ENCODE results near the gene CDKN2B-AS1.

The CDKN2B-AS1 gene

GRCh38 chr9:21993893-21994555 lies 567 bp upstream of the CDKN2B-AS1 start, which contains the start of gene CDKN2A:
CDKN2A (minus strand) TSS chr9:21994392.
- Histone ChIP-seq H3K4me1 (ENCODE audit: control insufficient read depth in 1 of 2, insufficient read depth in 2 of 2, low read length in 2 of 2) (peaks cover 0 to 13% of the 10 kb centered on the region in 2 donors), H3K27ac (ENCODE audit: low read depth, low read length) (peak within 1 kb of the TSS; percentile 50), H3K27me3 (ENCODE audit: control insufficient read depth in 1 of 2, insufficient read depth in 2 of 2, low read length in 2 of 2) (peaks cover 20 to 37% of the 10 kb centered on the region in 2 donors)

DNA sequence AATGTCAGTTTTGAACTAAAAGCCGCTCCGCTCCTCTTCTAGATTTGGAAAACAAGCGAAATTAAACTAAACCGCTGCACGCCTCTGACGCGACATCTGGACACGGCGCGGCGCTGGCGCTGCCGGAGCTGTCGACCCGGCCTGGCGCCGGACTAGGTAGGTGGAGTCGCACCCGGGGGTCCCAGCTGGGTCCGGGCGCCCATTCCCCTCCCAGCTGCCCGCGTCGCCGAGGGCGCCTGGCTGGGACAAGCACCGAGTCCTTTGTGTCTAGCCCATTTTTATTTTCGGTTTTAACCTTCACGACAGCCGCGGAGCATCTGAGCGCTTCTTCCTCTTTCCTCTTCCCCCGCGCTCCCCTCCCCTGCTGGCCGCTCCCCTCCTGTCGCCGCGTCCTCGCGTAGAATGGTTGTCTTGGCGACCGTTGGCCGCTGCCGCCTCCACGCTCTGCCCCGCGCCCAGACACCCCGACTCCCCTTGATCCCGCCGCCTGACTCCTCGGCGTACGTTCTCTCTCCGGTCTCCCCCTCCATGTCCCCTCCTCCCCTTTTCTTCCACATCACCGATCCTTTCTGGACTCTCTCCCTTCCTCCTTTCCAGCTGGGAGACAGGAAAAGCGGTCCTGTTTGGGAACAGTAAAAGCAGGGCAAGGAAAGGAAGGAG lies 545 bp downstream of the CDKN2B-AS1 start:
- Histone ChIP-seq H3K4me1 (ENCODE audit: control insufficient read depth in 1 of 2, insufficient read depth in 2 of 2, low read length in 2 of 2) (peaks cover 0 to 13% of the 10 kb centered on the region in 2 donors), H3K27ac (ENCODE audit: low read depth, low read length) (peak overlapping the region; percentile 50), H3K36me3 (ENCODE audit: control insufficient read depth in 1 of 2, insufficient read depth in 2 of 2, low read length in 2 of 2) (no peaks in the 10 kb centered on the region), H3K9me3 (ENCODE audit: control insufficient read depth in 1 of 2, low read length in 2 of 2) (no peaks in the 10 kb centered on the region), H3K27me3 (ENCODE audit: control insufficient read depth in 1 of 2, insufficient read depth in 2 of 2, low read length in 2 of 2) (peaks cover 9 to 26% of the 10 kb centered on the region in 2 donors), H3K4me3 (ENCODE audit: low read depth in 1 of 2, low read length in 2 of 2) (peak overlapping the region; percentile 92 to 97), H3K9ac (ENCODE audit: low read depth in 1 of 2, low read length in 2 of 2) (peak overlapping the region; percentile 46 to 79)

More at GRCh38 chr9:21993893-21994555, 567 bp upstream of the CDKN2B-AS1 start, which contains the start of gene CDKN2A:
- no peaks in the 10 kb centered on the region for H3K36me3 ChIP-seq (ENCODE audit: control insufficient read depth in 1 of 2, insufficient read depth in 2 of 2, low read length in 2 of 2)
- H3K4me3 ChIP-seq (ENCODE audit: low read depth in 1 of 2, low read length in 2 of 2), result peak within 1 kb of the TSS; percentile 92 to 97
- H3K9me3 ChIP-seq (ENCODE audit: control insufficient read depth in 1 of 2, low read length in 2 of 2), result no peaks in the 10 kb centered on the region
- peak within 1 kb of the TSS; percentile 46 to 79 for H3K9ac ChIP-seq (ENCODE audit: low read depth in 1 of 2, low read length in 2 of 2)

GRCh38 chr9:21995666-21996398 lies 1.2 kb downstream of the CDKN2B-AS1 start:
- no peaks in the 10 kb centered on the region for H3K9me3 ChIP-seq (ENCODE audit: control insufficient read depth in 1 of 2, low read length in 2 of 2)
- peaks cover 7 to 20% of the 10 kb centered on the region in 2 donors for H3K27me3 ChIP-seq (ENCODE audit: control insufficient read depth in 1 of 2, insufficient read depth in 2 of 2, low read length in 2 of 2)
- peak overlapping the region; percentile 46 to 79 for H3K9ac ChIP-seq (ENCODE audit: low read depth in 1 of 2, low read length in 2 of 2)
- H3K4me1 ChIP-seq (ENCODE audit: control insufficient read depth in 1 of 2, insufficient read depth in 2 of 2, low read length in 2 of 2), result peaks cover 0 to 13% of the 10 kb centered on the region in 2 donors
- H3K36me3 ChIP-seq (ENCODE audit: control insufficient read depth in 1 of 2, insufficient read depth in 2 of 2, low read length in 2 of 2), result no peaks in the 10 kb centered on the region
- H3K27ac ChIP-seq (ENCODE audit: low read depth, low read length), result peak overlapping the region; percentile 50
- H3K4me3 ChIP-seq (ENCODE audit: low read depth in 1 of 2, low read length in 2 of 2), result peak overlapping the region; percentile 92 to 97

DNA sequence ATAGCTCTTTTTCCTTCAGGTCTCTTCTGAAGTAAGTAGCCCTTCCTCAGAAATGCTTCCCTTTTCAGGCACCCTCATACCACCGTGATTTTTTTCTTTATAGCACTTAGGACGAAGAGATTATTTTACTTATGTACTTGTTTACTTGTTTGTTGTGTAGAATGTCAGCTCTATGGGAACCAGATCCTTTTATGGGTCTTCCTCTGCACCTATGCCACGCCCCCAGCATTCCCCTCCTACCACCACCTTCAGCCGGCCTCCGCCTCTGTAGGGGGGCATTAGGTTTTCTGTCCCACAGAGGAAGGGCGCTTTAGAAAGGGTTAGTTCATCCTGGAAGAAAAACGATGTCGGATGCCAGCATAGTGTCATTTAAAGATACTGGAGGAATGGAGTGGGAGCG lies 1.8 kb downstream of the CDKN2B-AS1 start:
- Histone ChIP-seq H3K4me1 (ENCODE audit: control insufficient read depth in 1 of 2, insufficient read depth in 2 of 2, low read length in 2 of 2) (peaks cover 0 to 13% of the 10 kb centered on the region in 2 donors), H3K4me3 (ENCODE audit: low read depth in 1 of 2, low read length in 2 of 2) (peak overlapping the region in 1 of 2 donors; percentile 97), H3K9ac (ENCODE audit: low read depth in 1 of 2, low read length in 2 of 2) (no peak overlapping the region), H3K9me3 (ENCODE audit: control insufficient read depth in 1 of 2, low read length in 2 of 2) (no peaks in the 10 kb centered on the region), H3K27me3 (ENCODE audit: control insufficient read depth in 1 of 2, insufficient read depth in 2 of 2, low read length in 2 of 2) (peaks cover 7 to 24% of the 10 kb centered on the region in 2 donors), H3K27ac (ENCODE audit: low read depth, low read length) (no peak overlapping the region), H3K36me3 (ENCODE audit: control insufficient read depth in 1 of 2, insufficient read depth in 2 of 2, low read length in 2 of 2) (no peaks in the 10 kb centered on the region)

DNA sequence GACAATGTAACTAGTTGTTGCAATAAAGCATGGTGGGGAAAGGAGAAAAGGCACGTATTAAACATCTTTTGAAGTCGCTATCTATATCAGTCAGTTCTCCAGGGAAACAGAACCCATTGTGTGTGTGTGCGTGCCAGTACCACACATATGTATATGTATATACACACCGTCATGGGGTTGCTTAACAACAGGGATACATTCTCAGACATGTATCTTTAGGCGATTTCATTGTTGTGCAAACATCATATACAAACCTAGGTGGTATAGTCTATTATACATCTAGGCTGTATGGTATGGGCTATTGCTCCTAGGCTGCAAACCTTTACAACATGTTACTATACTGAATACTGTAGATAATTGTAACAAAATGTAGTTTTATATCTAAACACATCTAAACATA lies 2.3 kb downstream of the CDKN2B-AS1 start:
- peaks cover 7 to 21% of the 10 kb centered on the region in 2 donors for H3K27me3 ChIP-seq (ENCODE audit: control insufficient read depth in 1 of 2, insufficient read depth in 2 of 2, low read length in 2 of 2)
- no peak overlapping the region for H3K9ac ChIP-seq (ENCODE audit: low read depth in 1 of 2, low read length in 2 of 2)
- no peak overlapping the region for H3K27ac ChIP-seq (ENCODE audit: low read depth, low read length)
- H3K9me3 ChIP-seq (ENCODE audit: control insufficient read depth in 1 of 2, low read length in 2 of 2), result no peaks in the 10 kb centered on the region
- H3K4me1 ChIP-seq (ENCODE audit: control insufficient read depth in 1 of 2, insufficient read depth in 2 of 2, low read length in 2 of 2), result peaks cover 0 to 13% of the 10 kb centered on the region in 2 donors
- H3K4me3 ChIP-seq (ENCODE audit: low read depth in 1 of 2, low read length in 2 of 2), result no peak overlapping the region
- no peaks in the 10 kb centered on the region for H3K36me3 ChIP-seq (ENCODE audit: control insufficient read depth in 1 of 2, insufficient read depth in 2 of 2, low read length in 2 of 2)

DNA sequence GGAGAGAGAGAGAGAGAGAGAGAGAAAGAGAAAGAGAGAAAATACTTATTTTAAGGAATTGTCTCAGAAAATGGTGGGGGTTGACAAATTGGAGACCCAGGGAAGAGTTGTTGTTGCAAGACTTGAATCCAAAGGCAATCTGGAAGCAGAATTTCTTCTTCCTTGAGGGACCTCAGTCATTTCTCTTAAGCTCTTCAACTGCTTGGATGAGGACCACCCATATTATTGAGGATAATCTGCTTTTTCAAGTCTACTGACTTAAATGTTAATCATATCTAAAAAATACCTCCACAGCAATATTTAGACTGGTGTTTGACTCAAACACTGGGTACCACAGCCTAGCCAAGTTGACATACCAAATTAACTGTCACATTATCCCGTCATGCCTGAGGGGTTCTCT lies 2.9 kb downstream of the CDKN2B-AS1 start:
- Histone ChIP-seq H3K4me1 (ENCODE audit: control insufficient read depth in 1 of 2, insufficient read depth in 2 of 2, low read length in 2 of 2) (peaks cover 0 to 13% of the 10 kb centered on the region in 2 donors), H3K9ac (ENCODE audit: low read depth in 1 of 2, low read length in 2 of 2) (no peak overlapping the region), H3K27ac (ENCODE audit: low read depth, low read length) (no peak overlapping the region), H3K36me3 (ENCODE audit: control insufficient read depth in 1 of 2, insufficient read depth in 2 of 2, low read length in 2 of 2) (no peaks in the 10 kb centered on the region), H3K4me3 (ENCODE audit: low read depth in 1 of 2, low read length in 2 of 2) (no peak overlapping the region), H3K9me3 (ENCODE audit: control insufficient read depth in 1 of 2, low read length in 2 of 2) (no peaks in the 10 kb centered on the region), H3K27me3 (ENCODE audit: control insufficient read depth in 1 of 2, insufficient read depth in 2 of 2, low read length in 2 of 2) (peaks cover 7 to 27% of the 10 kb centered on the region in 2 donors)

GRCh38 chr9:21998026-21998425 lies 3.4 kb downstream of the CDKN2B-AS1 start:
- Histone ChIP-seq H3K27ac (ENCODE audit: low read depth, low read length) (no peak overlapping the region), H3K4me1 (ENCODE audit: control insufficient read depth in 1 of 2, insufficient read depth in 2 of 2, low read length in 2 of 2) (peaks cover 0 to 13% of the 10 kb centered on the region in 2 donors), H3K4me3 (ENCODE audit: low read depth in 1 of 2, low read length in 2 of 2) (no peak overlapping the region), H3K27me3 (ENCODE audit: control insufficient read depth in 1 of 2, insufficient read depth in 2 of 2, low read length in 2 of 2) (peaks cover 7 to 28% of the 10 kb centered on the region in 2 donors), H3K9me3 (ENCODE audit: control insufficient read depth in 1 of 2, low read length in 2 of 2) (no peaks in the 10 kb centered on the region), H3K36me3 (ENCODE audit: control insufficient read depth in 1 of 2, insufficient read depth in 2 of 2, low read length in 2 of 2) (no peaks in the 10 kb centered on the region), H3K9ac (ENCODE audit: low read depth in 1 of 2, low read length in 2 of 2) (no peak overlapping the region)

GRCh38 chr9:22002038-22002437 lies 7.4 kb downstream of the CDKN2B-AS1 start:
- peaks cover 0 to 6% of the 10 kb centered on the region in 2 donors for H3K36me3 ChIP-seq (ENCODE audit: control insufficient read depth in 1 of 2, insufficient read depth in 2 of 2, low read length in 2 of 2)
- no peak overlapping the region for H3K4me3 ChIP-seq (ENCODE audit: low read depth in 1 of 2, low read length in 2 of 2)
- H3K9me3 ChIP-seq (ENCODE audit: control insufficient read depth in 1 of 2, low read length in 2 of 2), result no peaks in the 10 kb centered on the region
- no peak overlapping the region for H3K9ac ChIP-seq (ENCODE audit: low read depth in 1 of 2, low read length in 2 of 2)
- H3K4me1 ChIP-seq (ENCODE audit: control insufficient read depth in 1 of 2, insufficient read depth in 2 of 2, low read length in 2 of 2), result peaks cover 13% of the 10 kb centered on the region in 2 donors
- no peak overlapping the region for H3K27ac ChIP-seq (ENCODE audit: low read depth, low read length)
- H3K27me3 ChIP-seq (ENCODE audit: control insufficient read depth in 1 of 2, insufficient read depth in 2 of 2, low read length in 2 of 2), result peaks cover 16 to 31% of the 10 kb centered on the region in 2 donors

GRCh38 chr9:22005021-22005701 lies 10.6 kb downstream of the CDKN2B-AS1 start:
- H3K27ac ChIP-seq (ENCODE audit: low read depth, low read length), result no peak overlapping the region
- H3K4me3 ChIP-seq (ENCODE audit: low read depth in 1 of 2, low read length in 2 of 2), result peak overlapping the region in 1 of 2 donors; percentile 11
- H3K9me3 ChIP-seq (ENCODE audit: control insufficient read depth in 1 of 2, low read length in 2 of 2), result no peaks in the 10 kb centered on the region
- H3K27me3 ChIP-seq (ENCODE audit: control insufficient read depth in 1 of 2, insufficient read depth in 2 of 2, low read length in 2 of 2), result peaks cover 16 to 34% of the 10 kb centered on the region in 2 donors
- H3K36me3 ChIP-seq (ENCODE audit: control insufficient read depth in 1 of 2, insufficient read depth in 2 of 2, low read length in 2 of 2), result peaks cover 0 to 6% of the 10 kb centered on the region in 2 donors
- H3K9ac ChIP-seq (ENCODE audit: low read depth in 1 of 2, low read length in 2 of 2), result no peak overlapping the region
- peaks cover 13 to 19% of the 10 kb centered on the region in 2 donors for H3K4me1 ChIP-seq (ENCODE audit: control insufficient read depth in 1 of 2, insufficient read depth in 2 of 2, low read length in 2 of 2)
